ENCODE measurements around the gene ITFG1. TPM values are rescaled to one million over a fixed set of nuclear protein-coding genes. Genes with fewer than 3 reads are reported as not detected.

Gene ITFG1
- total and polyA plus RNA-seq, 8 donors: 8.1 to 90.0 (median 32.2) TPM

- intact Hi-C loops (cut with DNase I; ENCODE audit: low total_unique reads): no loop called here
- no peaks in the 10 kb centered on the region for H3K36me3 ChIP-seq
- no peak overlapping the region for H3K27ac ChIP-seq
- no peaks in the 10 kb centered on the region for H3K27me3 ChIP-seq
- H3K4me1 ChIP-seq: no peaks in the 10 kb centered on the region
- no peak overlapping the region for H3K4me3 ChIP-seq
- no peaks in the 10 kb centered on the region for H3K9me3 ChIP-seq
- no peak for DNase-seq
- no peak for TF ChIP-seq EP300 (IDR thresholded peaks at IDR 0.05)
- no peak for TF ChIP-seq POLR2A (IDR thresholded peaks at IDR 0.05)
These were observed 285.7 kb downstream of the ITFG1 start for GRCh38 chr16:47175152-47175551.

GRCh38 chr16:47162670-47163420, 298.0 kb downstream of the ITFG1 start:
- H3K9me3 ChIP-seq: no peaks in the 10 kb centered on the region
- intact Hi-C loops (cut with DNase I; ENCODE audit: low total_unique reads): no loop called here
- peaks cover 0 to 29% (median 23%) of the 10 kb centered on the region in 4 donors for H3K36me3 ChIP-seq
- TF ChIP-seq POLR2AphosphoS5 (IDR thresholded peaks at IDR 0.05) (no peak), EP300 (IDR thresholded peaks at IDR 0.05) (no peak), POLR2A (IDR thresholded peaks at IDR 0.05) (no peak), CTCF (IDR thresholded peaks at IDR 0.05) (no peak)
- DNase-seq: no peak
- no peak overlapping the region for H3K4me3 ChIP-seq
- H3K4me1 ChIP-seq: no peaks in the 10 kb centered on the region
- 83 to 89% (median 88%) methylated on average over 10 of the region's 10 CpGs for WGBS, 5 donors
- H3K27me3 ChIP-seq: no peaks in the 10 kb centered on the region
- no peak overlapping the region for H3K27ac ChIP-seq

GRCh38 chr16:47161464-47161863, 299.4 kb downstream of the ITFG1 start:
- DNase-seq: no peak
- intact Hi-C loops (cut with DNase I; ENCODE audit: low total_unique reads): no loop called here
- H3K27ac ChIP-seq: no peak overlapping the region
- no peak overlapping the region for H3K4me3 ChIP-seq
- H3K27me3 ChIP-seq: no peaks in the 10 kb centered on the region
- no peaks in the 10 kb centered on the region for H3K9me3 ChIP-seq
- peaks cover 0 to 43% (median 36%) of the 10 kb centered on the region in 4 donors for H3K36me3 ChIP-seq
- 85 to 92% (median 88%) methylated on average over 4 of the region's 4 CpGs for WGBS, 5 donors
- no peak for TF ChIP-seq POLR2A (IDR thresholded peaks at IDR 0.05)
- no peak for TF ChIP-seq POLR2AphosphoS5 (IDR thresholded peaks at IDR 0.05)
- TF ChIP-seq CTCF (IDR thresholded peaks at IDR 0.05): no peak
- no peak for TF ChIP-seq EP300 (IDR thresholded peaks at IDR 0.05)
- no peaks in the 10 kb centered on the region for H3K4me1 ChIP-seq

GRCh38 chr16:47160422-47160821, 300.4 kb downstream of the ITFG1 start:
- Histone ChIP-seq H3K27me3 (no peaks in the 10 kb centered on the region), H3K4me1 (no peaks in the 10 kb centered on the region), H3K27ac (no peak overlapping the region), H3K36me3 (peaks cover 0 to 50% (median 44%) of the 10 kb centered on the region in 4 donors), H3K9me3 (no peaks in the 10 kb centered on the region), H3K4me3 (no peak overlapping the region)
- no peak for TF ChIP-seq POLR2AphosphoS5 (IDR thresholded peaks at IDR 0.05)
- TF ChIP-seq CTCF (IDR thresholded peaks at IDR 0.05): no peak
- TF ChIP-seq POLR2A (IDR thresholded peaks at IDR 0.05): no peak
- no peak for TF ChIP-seq EP300 (IDR thresholded peaks at IDR 0.05)
- intact Hi-C loops (cut with DNase I; ENCODE audit: low total_unique reads): no loop called here
- DNase-seq: no peak
- 91 to 95% (median 94%) methylated on average over 3 of the region's 3 CpGs for WGBS, 5 donors

GRCh38 chr16:47158992-47159391, 301.9 kb downstream of the ITFG1 start:
- Histone ChIP-seq H3K36me3 (peaks cover 0 to 56% (median 47%) of the 10 kb centered on the region in 4 donors), H3K27me3 (no peaks in the 10 kb centered on the region), H3K4me1 (no peaks in the 10 kb centered on the region), H3K4me3 (no peak overlapping the region), H3K27ac (no peak overlapping the region), H3K9me3 (no peaks in the 10 kb centered on the region)
- no peak for DNase-seq
- TF ChIP-seq CTCF (IDR thresholded peaks at IDR 0.05) (no peak), POLR2AphosphoS5 (IDR thresholded peaks at IDR 0.05) (no peak), POLR2A (IDR thresholded peaks at IDR 0.05) (no peak), EP300 (IDR thresholded peaks at IDR 0.05) (no peak)
- intact Hi-C loops (cut with DNase I; ENCODE audit: low total_unique reads): no loop called here

All from stomach (tissue), 9 donors.